Psoas muscle (tissue), 8 donors: ENCODE measurements around the gene CKAP2L. TPM values are rescaled to one million over a fixed set of nuclear protein-coding genes. Genes with fewer than 3 reads are reported as not detected.

ENCODE experiments used
- ATAC-seq, 4 donors: fragments of 200-7000 bp; cut with Tn5 transposase; one replicate each; pipeline ENCODE4 v1.9.1; 2020; ENCODE audit warnings: moderate library complexity in 3 of 4, mild to moderate bottlenecking in 2 of 4
- DNase-seq, 2 donors: peaks; one replicate each; pipeline ENCODE4 v3.0.0-alpha.2; 2020
- H3K27ac ChIP-seq: fragments of 200-600 bp; one replicate; pipeline ENCODE4 v1.8.0; 2022
- H3K27me3 ChIP-seq, 3 donors: fragments of 200-600 bp in 1 of 3; one replicate each; pipeline versions ENCODE4 v1.6.1 to v1.8.0; 2013 to 2022; ENCODE audit warnings: low read length in 2 of 3, mild to moderate bottlenecking in 2 of 3, moderate library complexity in 1 of 3; ENCODE audit not compliant: insufficient read depth in 3 of 3
- H3K36me3 ChIP-seq, 2 donors: fragments of 200-600 bp in 1 of 2; one replicate each; pipeline versions ENCODE4 v1.6.1 to v1.8.0; 2013 to 2022; ENCODE audit warnings: low read depth in 1 of 2, mild to moderate bottlenecking in 1 of 2, moderate library complexity in 1 of 2; ENCODE audit not compliant: insufficient read depth in 1 of 2
- H3K4me1 ChIP-seq: fragments of 200-600 bp; one replicate; pipeline ENCODE4 v1.8.0; 2022
- H3K4me3 ChIP-seq: fragments of 200-600 bp; one replicate; pipeline ENCODE4 v1.8.0; 2022; ENCODE audit warnings: mild to moderate bottlenecking
- H3K9me3 ChIP-seq: fragments of 200-600 bp; one replicate; pipeline ENCODE4 v1.8.0; 2022
- CTCF ChIP-seq: fragments of 200-600 bp; IDR thresholded peaks from one replicate; pipeline ENCODE4 v1.8.0; 2022; ENCODE audit warnings: antibody characterized with exemption
- WGBS, 3 donors: extraction: QIAGEN DNeasy Blood & Tissue Kit; methylation state at CpG; one replicate each; pipeline versions ENCODE4 v1.1.6 to v1.1.7; 2013; 5-methylcytosine and 5-hydroxymethylcytosine counted together
- intact Hi-C, 2 donors: fragments of 100-400 bp; cut with DNase I; formaldehyde crosslinking; loops; one replicate each; pipeline versions ENCODE4 v1.11.0 to v1.14.2; 2022
- polyA plus RNA-seq, 3 donors: library from polyadenylated mRNA; stranded (reverse); fragments of 200-250 nt; gene quantifications; one replicate each; pipeline ENCODE4 v1.2.3, GENCODE V29; 2013
- total RNA-seq, 4 donors: library from RNA; stranded (reverse); fragmentation: NEBNext Ultra II Directional in 2 of 4; extraction: Animal tissue kit (Norgen Biotek cat#: 25700) in 2 of 4; gene quantifications; one replicate each; pipeline versions ENCODE4 v1.2.1 to v1.2.4, GENCODE V29; 2021 to 2023
- donor health status: healthy with polysubstance abuse.
- donor health status: DM: no; HTN: no; CAD: no; lungs with moderate emphysema.
- donor health status: Bipolar disorder and iron deficiency.
- donor health status: healthy.
- donor health status: DM: yes; HTN: yes; CAD: no.
- donor health status: DM: no; HTN: no; CAD: no.
- donor health status: DM: no; HTN: no; CAD: no.
- donor health status: DM: yes; HTN: yes; CAD: no.

Gene CKAP2L
- total and polyA plus RNA-seq, 7 donors = 0.05 to 0.19 (median 0.09) TPM; not detected in 3

- Histone ChIP-seq H3K9me3 (no peaks in the 10 kb centered on the region), H3K36me3 (no peaks in the 10 kb centered on the region), H3K4me3 (no peak overlapping the region), H3K4me1 (no peaks in the 10 kb centered on the region), H3K27me3 (no peaks in the 10 kb centered on the region), H3K27ac (no peak overlapping the region)
- ATAC-seq = no peak
- intact Hi-C loops = no loop called here
- TF ChIP-seq CTCF = no peak
- DNase-seq = no peak
These were observed 13.9 kb downstream of the CKAP2L start for GRCh38 chr2:112750560-112750843.

- H3K4me3 ChIP-seq = no peak overlapping the region
- no peak overlapping the region for H3K27ac ChIP-seq
- intact Hi-C loops = loop anchor here in 1 of 2 donors (2.0 to 5.0 kb wide), 3 partner anchors 137 to 209 kb away; no protein-coding TSS in a partner anchor
These were observed 14.5 kb downstream of the CKAP2L start for GRCh38 chr2:112749755-112750559.

GRCh38 chr2:112740527-112740926, 23.9 kb downstream of the CKAP2L start:
- H3K27me3 ChIP-seq = no peaks in the 10 kb centered on the region
- no peak overlapping the region for H3K4me3 ChIP-seq
- no peak for ATAC-seq
- H3K4me1 ChIP-seq = no peaks in the 10 kb centered on the region
- TF ChIP-seq CTCF = no peak
- no peaks in the 10 kb centered on the region for H3K36me3 ChIP-seq
- DNase-seq = no peak
- WGBS, 3 donors = 92 to 94% (median 92%) methylated on average over 7 of the region's 7 CpGs
- no peaks in the 10 kb centered on the region for H3K9me3 ChIP-seq
- no peak overlapping the region for H3K27ac ChIP-seq
- intact Hi-C loops = no loop called here

More at GRCh38 chr2:112749755-112750559, 14.5 kb downstream of the CKAP2L start:
- DNase-seq = peak; percentile 61 to 74
- Histone ChIP-seq H3K27me3 (no peaks in the 10 kb centered on the region), H3K9me3 (no peaks in the 10 kb centered on the region), H3K36me3 (no peaks in the 10 kb centered on the region), H3K4me1 (no peaks in the 10 kb centered on the region)
- peak in 3 of 4 donors; percentile 16 to 60 (median 51) for ATAC-seq
- WGBS, 3 donors = 60 to 64% (median 63%) methylated on average over 9 of the region's 9 CpGs
- peak; percentile 75 for TF ChIP-seq CTCF

- Histone ChIP-seq H3K4me3 (no peak overlapping the region), H3K36me3 (no peaks in the 10 kb centered on the region), H3K27ac (no peak overlapping the region), H3K4me1 (no peaks in the 10 kb centered on the region), H3K9me3 (no peaks in the 10 kb centered on the region), H3K27me3 (no peaks in the 10 kb centered on the region)
- ATAC-seq (no peak), DNase-seq (no peak)
- TF ChIP-seq CTCF = no peak
- intact Hi-C loops = no loop called here
- 73 to 85% (median 77%) methylated on average over 1 of the region's 1 CpG for WGBS, 3 donors
These were observed 26.7 kb downstream of the CKAP2L start for GRCh38 chr2:112737542-112738232.
